HG03159 (cell line): ENCODE data around the gene LCNL1.

Experiments used
- ATAC-seq: cut with Tn5 transposase; IDR thresholded peaks from one replicate; pipeline ENCODE4 v1.9.1; 2021; ENCODE audit warnings: mild to moderate bottlenecking, moderate library complexity; ENCODE audit not compliant: unreplicated experiment

Gene LCNL1

GRCh38 chr9:136946228-136947027, 36.4 kb upstream of the LCNL1 start:
- no peak for ATAC-seq

GRCh38 chr9:136947028-136947891, 35.5 kb upstream of the LCNL1 start:
- no peak for ATAC-seq

- no peak for ATAC-seq
These were observed 34.8 kb upstream of the LCNL1 start for GRCh38 chr9:136947955-136948510.

- ATAC-seq: no peak
These were observed 33.5 kb upstream of the LCNL1 start for GRCh38 chr9:136949239-136949816.

GRCh38 chr9:136949817-136950655, 32.8 kb upstream of the LCNL1 start:
- peak; percentile 81 for ATAC-seq

- no peak for ATAC-seq
These were observed 32.0 kb upstream of the LCNL1 start for GRCh38 chr9:136950656-136951276.

- ATAC-seq: no peak
These were observed 31.1 kb upstream of the LCNL1 start, which contains the start of gene LCN12 for GRCh38 chr9:136951541-136952320. Gene LCN12 (plus strand): TSS chr9:136952273. CDS start chr9:136952328, 55 bp downstream.

- ATAC-seq: no peak
These were observed 30.4 kb upstream of the LCNL1 start for GRCh38 chr9:136952321-136952850.

- ATAC-seq: no peak
These were observed 29.7 kb upstream of the LCNL1 start for GRCh38 chr9:136952876-136953770.

GRCh38 chr9:136953771-136954269, 29.0 kb upstream of the LCNL1 start:
- ATAC-seq: no peak

GRCh38 chr9:136954270-136955083, 28.3 kb upstream of the LCNL1 start:
- no peak for ATAC-seq

GRCh38 chr9:136955202-136955942, 27.4 kb upstream of the LCNL1 start:
- ATAC-seq: no peak

GRCh38 chr9:136955943-136956335, 26.9 kb upstream of the LCNL1 start:
- ATAC-seq: no peak

GRCh38 chr9:136956604-136957003, 26.2 kb upstream of the LCNL1 start:
- no peak for ATAC-seq

GRCh38 chr9:136957461-136957860, 25.3 kb upstream of the LCNL1 start:
- ATAC-seq: no peak

GRCh38 chr9:136957901-136958300, 24.9 kb upstream of the LCNL1 start:
- ATAC-seq: no peak
